Frontal cortex (tissue), 4 donors: ENCODE results near the gene STH. TPM values are rescaled to one million over a fixed set of nuclear protein-coding genes. Genes with fewer than 3 reads are reported as not detected.

Experiments
- DNase-seq, 2 donors: peaks; one replicate each; pipeline ENCODE4 v3.0.0; 2012; ENCODE audit warnings: low spot score in 2 of 2
- FAIRE-seq: peaks from 2 replicates; lab custom pipeline; 2012; peaks lifted over from hg19 to GRCh38; lab: Jason Lieb, UNC
- total RNA-seq: library from RNA; depleted of rRNA; stranded (reverse); fragments of >200 nt; gene quantifications from one replicate; pipeline ENCODE4 v1.2.3, GENCODE V29; 2014
- donor health status: control.
- donor health status: control.
- donor health status: control.

The STH gene
- total RNA-seq, 1 donor from 2014 or later: 2.0 TPM

DNA sequence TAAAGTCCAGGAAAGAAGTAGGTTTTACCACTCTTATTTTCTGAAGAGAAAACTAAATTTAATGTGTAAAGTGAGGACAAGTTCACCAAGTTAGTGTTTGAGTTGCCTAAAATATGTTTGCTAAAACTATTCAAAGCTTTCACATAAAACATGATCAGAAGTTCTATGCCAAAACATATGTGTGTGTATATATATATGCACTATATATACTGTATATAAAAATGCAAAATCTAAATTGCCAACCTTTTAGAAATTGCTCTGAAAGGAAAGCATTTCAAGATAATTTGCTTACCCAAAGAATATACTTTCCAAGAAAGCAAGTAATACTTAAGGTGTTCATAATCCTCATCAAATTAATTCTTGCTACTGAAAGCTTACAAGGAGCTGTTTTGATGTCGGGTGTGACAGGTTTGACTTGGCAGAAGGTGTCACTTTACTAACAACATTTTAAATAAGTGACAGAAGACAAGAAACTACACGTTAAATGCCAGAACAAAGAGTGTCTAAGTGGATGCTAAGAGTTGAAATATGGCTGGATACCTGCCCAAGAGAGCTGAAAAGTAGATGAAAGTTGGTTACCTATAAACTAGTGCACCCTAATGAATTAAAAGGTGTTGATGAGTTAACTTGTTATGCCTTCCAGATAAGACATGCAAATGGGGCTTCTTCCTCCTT lies 32.3 kb upstream of the STH start:
- FAIRE-seq (no peak), DNase-seq (no peak)

DNA sequence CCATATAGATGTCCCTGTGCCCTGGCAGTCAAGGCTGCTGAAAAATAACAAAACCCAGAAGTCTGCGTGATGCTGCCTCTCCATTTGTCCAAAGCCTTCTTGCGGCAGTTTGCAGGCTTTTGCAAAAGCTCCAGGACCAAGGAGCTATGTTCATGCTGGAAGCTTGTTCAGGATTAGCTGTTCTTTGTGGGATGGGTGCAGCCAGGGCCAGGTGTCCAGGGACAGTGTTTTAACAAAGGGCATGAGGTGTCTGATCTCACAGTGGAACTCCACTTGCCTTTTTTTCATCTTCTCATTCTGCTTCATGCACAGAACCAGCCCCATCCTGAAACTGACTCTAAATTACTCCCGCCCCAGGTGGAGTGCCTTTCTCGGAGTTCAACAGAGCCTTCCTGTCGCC lies 31.7 kb upstream of the STH start:
- no peak for FAIRE-seq
- DNase-seq: no peak

DNA sequence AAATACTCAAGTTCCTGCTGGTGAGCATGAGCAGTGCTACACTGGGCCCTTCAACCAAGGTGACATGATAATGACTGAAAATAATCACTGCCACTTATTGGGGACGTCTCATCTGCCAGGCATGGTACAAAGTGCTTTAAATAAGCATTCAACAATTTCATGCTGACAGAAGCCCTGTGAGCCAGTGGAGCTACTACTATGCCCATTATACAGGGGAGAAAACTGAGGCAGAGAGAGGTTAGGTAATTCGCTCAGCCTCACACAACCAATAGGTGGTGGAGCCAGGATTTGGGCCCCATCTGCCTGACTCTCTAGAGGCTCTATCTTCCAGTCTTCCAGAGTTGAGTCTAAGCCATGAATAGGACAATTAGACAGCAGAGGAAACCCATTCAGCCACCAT lies 30.3 kb upstream of the STH start:
- DNase-seq (no peak), FAIRE-seq (no peak)

DNA sequence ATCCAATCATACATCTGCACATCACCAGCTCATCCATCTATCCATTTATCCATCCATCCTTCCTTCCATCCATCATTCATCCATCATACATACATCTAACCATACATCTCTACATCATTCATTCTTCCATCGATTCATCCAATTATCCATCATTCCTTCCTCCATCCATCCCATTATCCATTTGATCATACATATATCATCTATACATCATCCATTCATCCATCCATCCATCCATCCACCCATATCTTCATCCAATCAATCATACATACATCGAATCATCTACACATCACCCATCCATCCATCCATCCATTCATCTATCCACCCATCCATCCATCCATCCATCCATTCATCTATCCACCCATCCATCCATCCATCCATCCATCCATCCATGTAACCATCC lies 29.3 kb upstream of the STH start:
- no peak for DNase-seq
- FAIRE-seq: no peak

DNA sequence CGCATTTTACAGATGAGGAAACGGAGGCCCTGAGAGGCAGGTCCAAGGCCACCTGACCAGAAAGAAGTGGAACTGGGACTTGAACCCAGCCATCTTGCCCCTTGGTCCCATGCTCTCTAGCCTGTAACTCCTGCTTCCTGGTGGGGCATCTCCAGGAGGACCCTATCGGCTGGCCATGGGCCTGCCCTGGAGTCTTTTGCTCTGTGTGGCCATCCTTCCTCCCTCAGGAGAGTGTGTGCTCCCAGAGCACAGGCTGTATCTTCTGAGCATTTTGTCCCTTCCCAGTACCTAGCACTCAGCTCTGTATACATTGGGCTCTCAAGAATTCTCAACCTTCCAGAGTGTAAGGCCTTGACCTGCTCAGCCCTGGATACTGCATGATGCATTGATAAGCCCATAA lies 28.4 kb upstream of the STH start:
- DNase-seq (no peak), FAIRE-seq (no peak)

DNA sequence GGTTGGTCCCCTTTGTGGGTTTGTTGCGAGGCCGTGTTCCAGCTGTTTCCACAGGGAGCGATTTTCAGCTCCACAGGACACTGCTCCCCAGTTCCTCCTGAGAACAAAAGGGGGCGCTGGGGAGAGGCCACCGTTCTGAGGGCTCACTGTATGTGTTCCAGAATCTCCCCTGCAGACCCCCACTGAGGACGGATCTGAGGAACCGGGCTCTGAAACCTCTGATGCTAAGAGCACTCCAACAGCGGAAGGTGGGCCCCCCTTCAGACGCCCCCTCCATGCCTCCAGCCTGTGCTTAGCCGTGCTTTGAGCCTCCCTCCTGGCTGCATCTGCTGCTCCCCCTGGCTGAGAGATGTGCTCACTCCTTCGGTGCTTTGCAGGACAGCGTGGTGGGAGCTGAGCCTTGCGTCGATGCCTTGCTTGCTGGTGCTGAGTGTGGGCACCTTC lies 27.3 kb upstream of the STH start:
- DNase-seq: no peak
- no peak for FAIRE-seq

DNA sequence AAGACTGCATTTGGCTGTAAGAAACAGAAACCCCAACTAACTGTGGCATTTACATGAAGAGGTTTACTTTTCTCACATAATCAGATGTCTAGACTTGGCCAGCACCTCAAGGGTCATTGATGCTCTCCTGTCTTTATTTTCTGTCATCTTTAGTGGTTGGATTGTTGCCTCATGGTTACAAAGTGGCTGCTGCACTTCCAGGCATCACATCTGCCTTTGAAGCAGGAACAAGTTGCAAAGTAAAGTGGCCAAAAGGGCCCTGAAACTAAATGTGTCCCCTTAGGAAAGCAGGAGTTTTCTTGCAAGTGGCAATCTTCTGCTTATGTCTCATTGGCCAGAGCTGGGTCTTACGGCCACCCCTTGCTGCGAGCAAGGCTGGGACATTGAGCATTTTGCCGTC lies 26.5 kb upstream of the STH start:
- FAIRE-seq (no peak), DNase-seq (no peak)

DNA sequence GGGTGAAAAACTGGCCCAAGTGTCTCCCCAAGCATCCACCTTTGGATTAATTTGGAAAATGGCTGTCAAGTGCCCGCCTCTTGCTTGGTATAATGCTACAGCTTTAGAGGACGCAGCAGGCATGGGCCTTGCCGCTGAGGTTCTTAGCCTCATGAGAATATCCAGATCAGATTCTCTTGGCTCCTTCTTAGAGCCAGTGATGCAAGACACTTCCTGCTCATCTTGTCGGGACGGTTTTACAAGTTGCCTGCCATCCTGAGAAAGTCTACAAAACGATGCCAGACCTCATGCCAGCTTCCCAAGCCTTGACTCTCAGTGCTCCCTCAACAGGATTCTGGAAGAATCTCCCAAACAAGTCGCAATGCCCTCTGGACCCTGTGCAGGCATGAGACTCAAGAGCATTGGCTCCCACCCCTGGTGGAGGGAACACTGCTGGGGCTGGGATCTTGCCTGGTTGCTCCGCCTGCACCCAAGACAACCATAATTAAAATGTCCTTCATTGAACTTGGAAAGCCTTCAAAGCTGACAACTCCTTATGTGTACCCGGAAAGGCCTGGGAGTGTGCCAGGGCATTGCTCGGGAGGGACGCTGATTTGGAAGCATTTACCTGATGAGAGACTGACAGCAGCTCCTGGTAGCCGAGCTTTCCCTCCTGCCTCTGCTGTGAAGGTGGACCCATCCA lies 25.8 kb upstream of the STH start:
- no peak for DNase-seq
- FAIRE-seq: no peak

DNA sequence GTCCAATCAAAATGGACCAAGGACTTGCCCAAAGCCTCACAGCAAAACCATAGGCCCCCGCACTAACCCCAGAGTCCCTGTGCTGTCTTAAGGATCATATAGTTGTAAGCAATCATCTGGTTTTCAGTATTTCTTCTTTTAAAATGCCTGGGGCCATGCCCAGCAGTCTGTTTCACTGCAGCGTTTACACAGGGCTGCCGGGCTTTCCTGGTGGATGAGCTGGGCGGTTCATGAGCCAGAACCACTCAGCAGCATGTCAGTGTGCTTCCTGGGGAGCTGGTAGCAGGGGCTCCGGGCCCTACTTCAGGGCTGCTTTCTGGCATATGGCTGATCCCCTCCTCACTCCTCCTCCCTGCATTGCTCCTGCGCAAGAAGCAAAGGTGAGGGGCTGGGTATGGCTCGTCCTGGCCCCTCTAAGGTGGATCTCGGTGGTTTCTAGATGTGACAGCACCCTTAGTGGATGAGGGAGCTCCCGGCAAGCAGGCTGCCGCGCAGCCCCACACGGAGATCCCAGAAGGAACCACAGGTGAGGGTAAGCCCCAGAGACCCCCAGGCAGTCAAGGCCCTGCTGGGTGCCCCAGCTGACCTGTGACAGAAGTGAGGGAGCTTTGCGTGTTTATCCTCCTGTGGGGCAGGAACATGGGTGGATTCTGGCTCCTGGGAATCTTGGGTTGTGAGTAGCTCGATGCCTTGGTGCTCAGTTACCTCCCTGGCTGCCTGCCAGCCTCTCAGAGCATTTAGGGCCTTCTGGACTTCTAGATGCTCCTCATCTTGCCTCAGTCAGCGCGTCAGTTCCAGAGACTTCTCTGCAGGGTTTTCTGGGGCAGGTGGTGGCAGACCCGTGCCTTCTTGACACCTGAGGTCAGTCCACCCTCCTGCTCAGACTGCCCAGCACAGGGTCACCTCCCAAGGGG lies 24.8 kb upstream of the STH start:
- FAIRE-seq: no peak
- DNase-seq: no peak

DNA sequence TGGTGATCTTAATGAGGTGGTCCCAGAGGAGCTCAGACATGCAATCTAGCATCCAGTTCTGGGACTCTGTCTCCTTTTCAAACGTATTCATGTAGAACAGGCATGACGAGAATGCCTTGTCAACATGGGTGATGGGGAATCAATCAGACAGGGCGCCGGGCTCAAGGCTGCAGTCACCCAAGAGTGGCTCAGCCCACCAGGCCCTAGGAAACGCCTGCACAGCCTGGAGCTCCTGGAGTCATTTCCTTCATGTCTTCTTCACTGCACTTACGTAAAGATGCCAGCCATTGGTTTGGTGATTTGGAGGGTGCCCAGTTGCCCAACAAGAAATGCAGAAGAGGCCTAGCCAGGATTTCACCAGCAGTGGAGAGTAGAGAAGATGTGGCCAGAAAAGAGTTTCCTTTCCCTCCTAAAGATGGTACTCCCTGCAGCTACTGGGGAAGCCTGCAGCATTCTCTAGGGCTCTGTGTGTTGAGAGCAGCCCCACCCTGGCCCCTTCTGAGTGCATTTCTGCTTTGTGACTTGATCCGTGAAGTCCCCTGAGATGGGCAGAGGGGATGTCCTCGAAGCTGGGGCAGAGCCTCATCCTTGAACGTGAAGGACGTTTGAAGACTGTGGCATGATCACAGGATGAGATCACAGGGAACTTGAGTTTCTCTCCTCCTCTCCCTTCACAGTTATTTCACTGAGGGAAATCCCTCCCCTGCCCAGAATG lies 24.0 kb upstream of the STH start:
- FAIRE-seq (no peak), DNase-seq (no peak)

DNA sequence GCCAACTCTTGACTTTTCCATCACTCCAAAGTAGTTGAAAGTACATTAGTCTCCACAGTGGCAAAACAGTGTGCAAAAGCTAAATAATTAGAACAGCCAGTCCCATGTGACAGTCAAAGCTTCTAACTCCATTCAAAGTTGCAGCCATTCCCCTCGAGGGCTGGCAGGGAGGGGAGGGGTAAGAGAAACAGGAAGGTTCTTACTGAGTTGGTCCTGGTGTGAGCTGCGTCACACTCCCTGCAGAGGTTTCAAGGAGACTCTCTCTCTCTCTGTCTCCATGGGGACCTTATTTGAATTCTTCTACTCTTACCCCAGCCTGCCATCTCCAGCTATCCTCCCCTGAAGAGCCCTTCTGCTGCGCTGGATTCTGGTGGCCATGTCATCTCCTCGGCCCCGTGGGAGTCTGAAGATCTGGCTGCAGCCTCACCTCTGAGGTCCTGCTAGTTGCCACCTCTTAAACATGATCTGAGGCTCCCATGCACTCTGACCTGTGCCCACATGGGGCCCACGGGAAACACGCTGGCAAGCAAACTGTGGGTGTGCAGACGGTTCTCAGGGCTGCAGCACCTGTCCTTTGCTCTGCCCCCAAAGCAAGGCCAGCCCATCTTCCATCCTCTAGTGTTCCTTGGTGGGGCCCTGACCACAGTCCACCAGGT lies 23.3 kb upstream of the STH start:
- DNase-seq: no peak

DNA sequence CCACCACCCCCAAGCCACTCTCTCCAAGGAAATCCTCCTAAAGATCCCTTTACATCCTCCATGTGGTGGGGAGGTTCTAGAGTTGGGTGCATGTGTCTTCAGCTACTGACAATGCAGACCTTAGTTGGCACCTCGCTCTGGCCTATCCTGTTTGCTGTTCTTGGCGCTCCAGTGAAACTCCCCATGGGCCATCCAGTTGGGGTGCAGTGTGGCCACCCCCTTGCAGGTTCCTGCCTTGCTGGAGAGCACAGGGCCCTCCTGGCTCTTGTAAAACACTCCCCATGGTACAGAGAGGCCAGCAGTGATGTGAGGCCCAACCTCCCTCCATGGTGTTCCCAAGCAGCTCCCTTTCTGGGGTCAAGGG lies 22.7 kb upstream of the STH start:
- no peak for FAIRE-seq
- DNase-seq: no peak

More for the DNA sequence above, 23.3 kb upstream of the STH start:
- FAIRE-seq: no peak

DNA sequence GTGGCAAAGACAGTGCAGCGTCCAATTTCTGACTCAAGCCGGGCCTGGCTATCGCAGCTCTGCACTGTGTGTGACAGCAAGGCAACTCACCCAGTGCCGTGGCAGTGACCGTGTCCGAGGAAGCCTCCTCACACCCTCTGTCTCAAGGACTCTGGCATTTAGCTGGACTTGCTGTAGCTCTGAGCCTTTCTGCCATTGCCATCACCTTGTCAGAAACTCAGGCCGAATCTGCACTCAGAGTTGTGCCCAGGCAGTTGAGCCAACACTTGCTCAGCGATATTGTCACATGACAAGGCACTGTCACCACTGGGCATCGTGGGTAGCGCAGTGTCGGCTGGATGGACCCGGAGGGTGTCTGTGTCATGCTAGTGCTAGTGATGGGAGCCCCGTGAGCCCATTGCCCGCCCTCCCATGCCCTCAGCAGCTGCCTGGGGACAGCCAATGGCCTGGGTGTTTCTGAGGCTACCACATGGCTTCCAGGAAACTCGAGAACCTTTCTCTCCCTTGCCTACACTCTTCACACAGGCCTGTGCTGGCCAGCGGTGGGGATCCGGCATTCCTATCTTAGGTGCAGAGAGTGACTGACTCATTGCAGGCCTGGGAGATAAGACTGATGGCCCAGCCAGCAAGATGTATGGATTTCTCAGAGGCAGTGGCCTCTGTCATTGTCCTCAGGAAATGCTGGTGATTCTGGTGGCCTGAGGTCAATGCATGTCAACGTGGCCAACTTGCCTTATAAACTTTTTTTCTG lies 22.1 kb upstream of the STH start:
- FAIRE-seq (no peak), DNase-seq (no peak)

DNA sequence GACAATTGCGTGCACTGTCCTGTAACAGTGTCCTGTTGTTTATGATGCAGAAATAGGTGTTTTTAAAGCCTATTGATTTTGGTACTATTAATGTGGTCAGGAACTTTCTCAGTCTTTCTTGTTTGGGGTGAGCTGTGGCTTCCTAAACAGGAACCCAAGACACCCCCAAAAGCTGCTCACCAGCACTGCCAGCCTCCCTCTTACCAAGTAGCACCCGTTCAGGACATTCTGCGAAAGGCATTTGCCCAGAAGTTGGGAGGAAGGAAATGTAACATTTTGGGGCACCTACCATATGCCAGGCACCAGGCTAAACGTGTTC lies 21.6 kb upstream of the STH start:
- FAIRE-seq: no peak

DNA sequence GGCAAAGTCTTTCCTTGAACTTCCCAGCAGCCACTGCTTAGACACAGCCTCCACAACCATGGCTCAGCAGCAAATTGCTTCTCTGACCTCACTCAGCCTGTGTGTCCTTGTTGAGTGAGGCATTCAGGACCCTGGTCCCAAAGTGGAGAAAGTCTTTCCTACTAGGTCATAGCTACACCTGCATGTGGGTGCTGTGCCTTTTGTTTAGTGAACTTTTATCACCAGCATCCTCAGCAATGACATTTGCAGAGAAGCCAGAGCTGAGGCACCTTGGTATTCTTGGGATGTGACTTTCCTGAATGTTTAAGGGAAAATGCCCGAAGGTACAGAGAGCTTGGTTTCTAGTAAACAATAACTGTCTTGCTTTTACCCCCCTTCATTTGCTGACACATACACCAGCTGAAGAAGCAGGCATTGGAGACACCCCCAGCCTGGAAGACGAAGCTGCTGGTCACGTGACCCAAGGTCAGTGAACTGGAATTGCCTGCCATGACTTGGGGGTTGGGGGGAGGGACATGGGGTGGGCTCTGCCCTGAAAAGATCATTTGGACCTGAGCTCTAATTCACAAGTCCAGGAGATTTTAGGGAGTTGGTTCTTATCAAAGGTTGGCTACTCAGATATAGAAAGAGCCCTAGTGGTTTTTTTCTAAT lies 20.9 kb upstream of the STH start:
- DNase-seq: no peak
- FAIRE-seq: no peak

More for the DNA sequence above, 21.6 kb upstream of the STH start:
- no peak for DNase-seq

DNA sequence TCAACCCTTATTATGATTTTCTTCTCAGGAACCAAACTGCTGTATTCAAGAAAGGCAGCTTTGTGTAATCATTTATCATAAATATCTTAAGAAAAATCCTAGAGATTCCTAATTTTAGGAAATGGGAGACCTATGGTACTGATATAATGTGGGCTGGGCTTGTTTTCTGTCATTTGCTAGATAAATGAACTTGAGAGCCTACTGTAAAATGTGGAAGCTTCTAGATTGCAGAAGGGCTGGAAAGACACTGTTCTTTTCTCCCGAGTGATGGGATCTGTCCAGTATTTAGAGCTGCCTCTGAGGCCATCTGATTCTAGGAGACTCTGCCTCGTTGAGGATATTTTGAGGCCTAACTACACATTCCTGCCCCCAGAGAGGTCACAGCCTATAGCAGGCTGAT lies 19.9 kb upstream of the STH start:
- no peak for FAIRE-seq
- no peak for DNase-seq

DNA sequence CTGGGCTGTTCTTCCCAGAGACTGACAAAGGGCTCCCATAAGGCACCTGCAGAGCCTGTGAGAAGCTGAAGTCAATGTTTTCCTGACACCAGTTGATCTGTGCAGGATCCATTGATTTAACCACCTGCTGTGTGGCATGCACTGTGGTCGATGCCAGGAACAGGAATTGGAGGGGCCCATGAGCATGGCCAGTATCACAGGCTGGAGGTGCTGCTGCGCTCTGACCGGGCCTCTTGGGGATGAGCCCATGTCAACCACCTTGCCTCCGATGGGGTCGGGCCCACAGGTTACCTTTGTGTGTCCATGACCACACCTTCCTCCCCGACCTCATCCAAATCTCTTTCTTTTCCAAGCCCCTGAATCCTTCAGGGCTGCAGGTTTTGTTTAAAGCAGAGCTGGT lies 18.2 kb upstream of the STH start:
- FAIRE-seq (no peak), DNase-seq (no peak)

DNA sequence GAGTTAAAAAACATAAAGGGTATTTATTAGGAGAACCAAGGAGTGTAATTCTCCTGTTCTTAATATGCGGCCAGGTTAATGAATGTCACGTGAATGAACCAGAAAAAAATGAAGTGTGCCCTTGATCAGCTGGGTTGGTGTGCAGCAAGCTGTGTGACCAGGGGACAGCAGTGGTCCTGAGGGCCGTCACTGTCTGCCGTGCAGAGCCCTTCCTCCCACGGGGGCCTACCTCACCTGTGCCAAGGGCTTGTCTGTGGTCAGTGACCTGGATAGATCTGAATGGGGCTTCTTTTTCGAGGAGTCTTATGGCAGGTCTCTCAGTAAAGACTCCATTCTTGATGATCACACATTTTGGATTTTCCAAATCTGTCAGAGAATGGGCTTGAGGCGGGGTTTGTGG lies 17.7 kb upstream of the STH start:
- DNase-seq (no peak), FAIRE-seq (no peak)
